Smooth muscle cell (in vitro differentiated cells): ENCODE results near the gene GBP2. TPM values are rescaled to one million over a fixed set of nuclear protein-coding genes. Genes with fewer than 3 reads are reported as not detected.
"Not testable (repeated sequence)": the region's sequence is repeated elsewhere in the genome, so short reads cannot be mapped to it uniquely, and the experiment has no call there.

ENCODE experiments used
- DNase-seq: peaks from one replicate; lab custom pipeline; 2025; ENCODE audit not compliant: unreplicated experiment; lab: John Stamatoyannopoulos, UW
- H2AFZ ChIP-seq: fragments of 200-600 bp; sonication (generic); 2 replicates; pipeline ENCODE4 v1.6.0; 2016; ENCODE audit warnings: antibody characterized with exemption, low read depth, mild to moderate bottlenecking
- H3F3A ChIP-seq: fragments of 200-600 bp; sonication (generic); 2 replicates; pipeline ENCODE4 v1.6.0; 2017; ENCODE audit warnings: antibody characterized with exemption, low read depth
- H3K27ac ChIP-seq: fragments of 200-600 bp; sonication (generic); 2 replicates; pipeline ENCODE4 v1.5.1; 2016; ENCODE audit warnings: low read depth, mild to moderate bottlenecking
- H3K27me3 ChIP-seq: fragments of 200-600 bp; sonication (generic); 2 replicates; pipeline ENCODE4 v1.6.1; 2016; ENCODE audit warnings: low read depth, mild to moderate bottlenecking
- H3K36me3 ChIP-seq: fragments of 200-600 bp; sonication (generic); 2 replicates; pipeline ENCODE4 v1.5.1; 2016; ENCODE audit warnings: low read depth
- H3K4me1 ChIP-seq: fragments of 200-600 bp; sonication (generic); 2 replicates; pipeline ENCODE4 v1.5.1; 2016; ENCODE audit warnings: low read depth
- H3K4me2 ChIP-seq: fragments of 200-600 bp; sonication (generic); 2 replicates; pipeline ENCODE4 v1.6.0; 2016; ENCODE audit warnings: mild to moderate bottlenecking
- H3K4me3 ChIP-seq: fragments of 200-600 bp; sonication (generic); 2 replicates; pipeline ENCODE4 v1.5.1; 2016; ENCODE audit warnings: mild to moderate bottlenecking
- H3K79me2 ChIP-seq: fragments of 200-600 bp; sonication (generic); 2 replicates; pipeline ENCODE4 v1.6.0; 2016; ENCODE audit warnings: low read depth, mild to moderate bottlenecking
- H3K9ac ChIP-seq: fragments of 200-600 bp; sonication (generic); 2 replicates; pipeline ENCODE4 v1.6.0; 2016; ENCODE audit warnings: low read depth
- H3K9me3 ChIP-seq: fragments of 200-600 bp; sonication (generic); replicated peaks from 2 replicates; pipeline ENCODE4 v1.5.1; 2016; ENCODE audit warnings: low read depth
- H4K20me1 ChIP-seq: fragments of 200-600 bp; sonication (generic); 2 replicates; pipeline ENCODE4 v1.6.0; 2016; ENCODE audit warnings: low read depth
- WGBS: methylation state at CpG from one replicate; pipeline ENCODE4 v1.1.7; 2016; ENCODE audit warnings: low lambda C conversion rate; 5-methylcytosine and 5-hydroxymethylcytosine counted together
- polyA plus RNA-seq: library from polyadenylated mRNA; unstranded; fragments of >200 nt; fragmentation: Nextera tagmentation; extraction: Ambion mirVana; gene quantifications from 2 replicates; pipeline ENCODE4 v1.2.1, GENCODE V29; 2016
- total RNA-seq: library from RNA; depleted of rRNA; stranded (reverse); fragments of >200 nt; gene quantifications from 2 replicates; pipeline ENCODE4 v1.2.3, GENCODE V29; 2014
- TF ChIP-seq, protein P1 (sequence below): fragments of 200-600 bp; sonication (generic); IDR thresholded peaks from 2 replicates; pipeline ENCODE4 v1.5.1; 2017; ENCODE audit warnings: borderline replicate concordance, mild to moderate bottlenecking, antibody characterized with exemption; ENCODE audit not compliant: insufficient read depth, poor library complexity, severe bottlenecking

Gene GBP2
- total and polyA plus RNA-seq, 2 experiments from 2014 or later, result 2.1 to 3.1 TPM

DNA sequence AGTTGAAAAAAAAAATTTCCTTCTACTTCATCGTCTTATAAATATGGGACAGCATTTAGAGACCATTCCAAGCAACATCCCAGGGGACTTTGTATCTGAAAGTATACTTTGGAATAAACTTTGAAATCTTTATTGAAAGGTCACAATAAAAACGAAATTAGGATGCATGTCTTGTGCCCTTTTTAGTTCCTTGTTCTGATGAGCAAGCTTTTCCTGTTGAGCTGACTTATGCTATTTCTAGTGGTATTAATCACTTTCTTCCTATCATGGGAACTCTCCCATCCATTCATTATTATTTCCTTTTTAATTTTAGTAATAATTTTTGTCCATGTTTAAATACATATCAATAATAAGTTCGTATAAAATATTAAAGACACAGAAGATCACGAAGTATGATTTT is 4.0 kb upstream of the GBP2 start:
- H3K27me3 ChIP-seq, result no peaks in the 10 kb centered on the region
- TF ChIP-seq, protein P1, sequence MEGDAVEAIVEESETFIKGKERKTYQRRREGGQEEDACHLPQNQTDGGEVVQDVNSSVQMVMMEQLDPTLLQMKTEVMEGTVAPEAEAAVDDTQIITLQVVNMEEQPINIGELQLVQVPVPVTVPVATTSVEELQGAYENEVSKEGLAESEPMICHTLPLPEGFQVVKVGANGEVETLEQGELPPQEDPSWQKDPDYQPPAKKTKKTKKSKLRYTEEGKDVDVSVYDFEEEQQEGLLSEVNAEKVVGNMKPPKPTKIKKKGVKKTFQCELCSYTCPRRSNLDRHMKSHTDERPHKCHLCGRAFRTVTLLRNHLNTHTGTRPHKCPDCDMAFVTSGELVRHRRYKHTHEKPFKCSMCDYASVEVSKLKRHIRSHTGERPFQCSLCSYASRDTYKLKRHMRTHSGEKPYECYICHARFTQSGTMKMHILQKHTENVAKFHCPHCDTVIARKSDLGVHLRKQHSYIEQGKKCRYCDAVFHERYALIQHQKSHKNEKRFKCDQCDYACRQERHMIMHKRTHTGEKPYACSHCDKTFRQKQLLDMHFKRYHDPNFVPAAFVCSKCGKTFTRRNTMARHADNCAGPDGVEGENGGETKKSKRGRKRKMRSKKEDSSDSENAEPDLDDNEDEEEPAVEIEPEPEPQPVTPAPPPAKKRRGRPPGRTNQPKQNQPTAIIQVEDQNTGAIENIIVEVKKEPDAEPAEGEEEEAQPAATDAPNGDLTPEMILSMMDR, result no peak
- no peak overlapping the region for H3K27ac ChIP-seq
- no peaks in the 10 kb centered on the region for H3K79me2 ChIP-seq
- no peaks in the 10 kb centered on the region for H3F3A ChIP-seq
- DNase-seq, result no peak
- no peak overlapping the region for H3K9ac ChIP-seq
- H3K4me3 ChIP-seq, result no peak overlapping the region
- no peaks in the 10 kb centered on the region for H4K20me1 ChIP-seq
- H2AFZ ChIP-seq, result no peak overlapping the region
- no peaks in the 10 kb centered on the region for H3K36me3 ChIP-seq
- no peaks in the 10 kb centered on the region for H3K9me3 ChIP-seq
- 86% methylated on average over 4 of the region's 4 CpGs for WGBS
- H3K4me2 ChIP-seq, result no peak overlapping the region
- peaks cover 11% of the 10 kb centered on the region for H3K4me1 ChIP-seq

DNA sequence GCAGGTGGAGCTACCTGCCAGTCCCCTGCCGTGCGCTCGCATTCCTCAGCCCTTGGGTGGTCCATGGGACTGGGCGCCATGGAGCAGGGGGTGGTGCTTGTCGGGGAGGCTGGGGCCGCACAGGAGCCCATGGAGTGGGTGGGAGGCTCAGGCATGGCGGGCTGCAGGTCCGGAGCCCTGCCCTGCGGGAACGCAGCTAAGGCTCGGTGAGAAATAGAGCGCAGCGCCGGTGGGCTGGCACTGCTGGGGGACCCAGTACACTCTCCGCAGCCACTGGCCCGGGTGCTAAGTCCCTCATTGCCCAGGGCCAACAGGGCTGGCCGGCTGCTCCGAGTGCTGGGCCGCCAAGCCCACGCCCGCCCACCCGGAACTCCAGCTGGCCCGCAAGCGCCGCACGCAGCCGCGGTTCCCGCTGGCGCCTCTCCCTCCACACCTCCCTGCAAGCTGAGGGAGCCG is 2.1 kb upstream of the GBP2 start:
- DNase-seq, H2AFZ ChIP-seq, H4K20me1 ChIP-seq, H3K79me2 ChIP-seq, H3K27ac ChIP-seq, H3K27me3 ChIP-seq, H3K4me2 ChIP-seq, H3K9ac ChIP-seq, H3F3A ChIP-seq, H3K36me3 ChIP-seq, H3K9me3 ChIP-seq, H3K4me3 ChIP-seq: not testable (repeated sequence)
- peaks cover 11% of the 10 kb centered on the region for H3K4me1 ChIP-seq
- 99% methylated on average over 29 of the region's 31 CpGs for WGBS

DNA sequence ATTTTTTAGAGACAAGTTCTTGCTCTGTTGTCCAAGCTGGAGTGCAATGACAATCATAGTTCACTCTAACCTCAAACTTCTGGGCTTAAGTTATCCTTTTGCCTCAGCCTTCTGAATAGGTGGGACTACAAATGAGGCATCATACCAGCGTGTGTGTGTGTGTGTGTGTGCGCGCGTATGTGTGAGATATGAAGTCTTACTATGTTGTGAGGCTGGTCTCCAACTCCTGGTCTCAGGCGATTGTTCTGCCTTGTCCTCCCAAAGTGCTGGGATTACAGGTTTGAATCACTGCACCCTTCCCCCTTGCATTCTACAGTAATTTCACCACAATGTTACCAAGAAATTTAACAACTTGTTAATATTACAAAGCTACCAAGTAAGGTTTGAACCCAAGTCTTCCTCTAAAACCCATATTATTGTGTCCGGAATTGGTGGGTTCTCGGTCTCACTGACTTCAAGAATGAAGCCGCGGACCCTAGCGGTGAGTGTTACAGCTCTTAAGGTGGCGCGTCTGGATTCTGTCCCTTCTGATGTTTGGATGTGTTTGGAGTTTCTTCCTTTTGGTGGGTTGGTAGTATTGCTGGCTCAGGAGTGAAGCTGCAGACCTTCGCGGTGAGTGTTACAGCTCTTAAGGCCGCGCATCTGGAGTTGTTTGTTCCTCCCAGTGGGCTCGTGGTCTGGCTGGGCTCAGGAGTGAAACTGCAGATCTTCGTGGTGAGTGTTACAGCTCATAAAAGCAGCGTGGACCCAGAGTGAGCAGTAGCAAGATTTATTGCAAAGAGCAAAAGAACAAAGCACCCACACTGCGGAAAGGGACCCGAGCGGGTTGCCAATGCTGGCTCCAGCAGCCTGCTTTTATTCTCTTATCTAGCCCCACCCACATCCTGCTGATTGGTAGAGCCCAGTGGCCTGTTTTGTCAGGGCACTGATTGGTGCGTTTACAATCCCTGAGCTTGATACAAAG is 970 bp upstream of the GBP2 start:
- H3F3A ChIP-seq, DNase-seq, H3K36me3 ChIP-seq, H3K79me2 ChIP-seq, H4K20me1 ChIP-seq, H3K9ac ChIP-seq, H2AFZ ChIP-seq, H3K9me3 ChIP-seq, H3K27me3 ChIP-seq: not testable (repeated sequence)
- peak overlapping the region; percentile 79 for H3K4me2 ChIP-seq
- H3K4me1 ChIP-seq, result peaks cover 11% of the 10 kb centered on the region
- H3K27ac ChIP-seq, result peak overlapping the region; percentile 34
- WGBS, result 68% methylated on average over 23 of the region's 23 CpGs
- H3K4me3 ChIP-seq, result peak overlapping the region; percentile 41

DNA sequence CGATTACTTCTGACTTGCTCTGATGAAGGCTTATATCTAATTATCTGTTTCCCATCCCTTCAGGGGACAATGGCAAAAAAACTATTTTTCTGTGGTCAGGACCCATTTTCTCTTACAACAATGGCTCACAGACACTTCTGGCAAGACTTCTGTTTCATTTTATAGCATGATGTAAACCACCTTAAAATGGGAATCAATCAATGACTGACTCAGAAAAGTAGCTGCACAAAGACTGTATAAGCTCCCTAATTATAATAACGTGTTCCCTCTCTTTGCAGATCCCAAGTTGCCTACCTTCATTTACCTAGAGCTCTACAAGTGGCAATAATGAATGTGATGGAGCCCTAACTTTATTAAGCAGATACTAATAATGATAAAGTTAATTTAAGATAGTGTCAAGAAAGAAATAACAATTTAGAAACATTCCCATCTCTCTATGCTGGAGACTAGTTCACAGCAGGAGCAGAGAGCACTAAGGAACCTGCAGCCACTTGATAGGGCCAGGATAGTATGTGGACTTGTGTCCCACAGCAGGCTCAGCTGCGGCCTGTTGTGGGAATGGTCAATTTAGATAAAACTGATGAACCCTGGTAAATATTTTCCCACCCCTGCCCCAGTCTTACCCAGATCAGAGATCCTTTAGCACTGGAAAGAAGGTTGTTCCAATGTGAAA is 538 bp downstream of the GBP2 start:
- Histone ChIP-seq H3K36me3 (no peaks in the 10 kb centered on the region), H3K27me3 (no peaks in the 10 kb centered on the region), H3K9me3 (no peaks in the 10 kb centered on the region), H4K20me1 (no peaks in the 10 kb centered on the region), H3K79me2 (no peaks in the 10 kb centered on the region), H3K4me3 (peak overlapping the region; percentile 41), H3K27ac (peak overlapping the region; percentile 34), H2AFZ (peak overlapping the region; percentile 85), H3F3A (no peaks in the 10 kb centered on the region), H3K9ac (peak overlapping the region; percentile 1), H3K4me2 (peak overlapping the region; percentile 79), H3K4me1 (peaks cover 11% of the 10 kb centered on the region)
- no peak for DNase-seq
- WGBS, result 70% methylated on average over 3 of the region's 3 CpGs
- TF ChIP-seq, protein P1, result no peak
